Hematopoietic multipotent progenitor cell treated with erythropoietin and hydrocortisone succinate and interleukin-3 and kit ligand, for 8 days (in vitro differentiated cells): Measurements from ENCODE around the gene ASPDH.
"Not testable (repeated sequence)": the region's sequence is repeated elsewhere in the genome, so short reads cannot be mapped to it uniquely, and the experiment has no call there.

ENCODE experiments used
- DNase-seq: peaks from one replicate; pipeline ENCODE4 v3.0.0-alpha.2; 2015

The ASPDH gene

DNA sequence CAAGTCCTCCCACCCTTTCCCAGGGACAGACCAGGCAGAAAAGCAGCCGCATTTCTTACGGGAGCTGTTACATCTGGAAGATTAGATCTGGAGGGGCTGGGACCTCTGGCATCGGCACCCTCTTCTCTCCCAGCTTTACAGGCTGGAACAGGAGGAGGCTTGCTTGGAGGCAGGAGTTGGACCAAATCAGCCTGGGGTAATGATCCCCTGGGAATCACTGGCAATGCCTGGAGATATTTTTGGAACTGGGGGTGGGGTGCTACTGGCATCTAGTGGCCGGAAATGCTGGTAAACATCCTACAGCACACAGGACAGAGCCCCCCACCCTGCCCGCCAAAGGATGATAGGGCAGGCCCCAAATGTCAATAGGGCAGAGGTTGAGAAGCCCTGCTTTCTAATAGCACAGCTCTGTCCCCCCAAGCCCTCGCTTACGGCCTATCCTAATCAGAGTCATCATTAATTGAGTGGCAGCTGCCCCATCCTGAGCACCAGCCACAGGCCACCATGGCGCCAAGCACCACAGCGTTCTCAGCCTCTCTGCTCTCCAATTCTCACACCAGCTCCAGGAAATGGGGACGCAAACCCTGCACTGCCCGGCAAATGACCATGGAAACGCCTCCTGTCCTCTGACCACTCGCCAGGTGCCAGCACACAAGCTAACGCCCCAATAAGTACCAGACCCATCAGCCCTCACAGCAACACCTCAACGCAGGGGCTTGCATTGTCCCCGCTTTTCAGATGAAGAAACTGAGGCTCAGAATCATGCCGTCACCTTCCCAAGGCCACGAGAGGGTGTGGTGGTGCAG is 33.9 kb upstream of the ASPDH start:
- DNase-seq, result no peak

DNA sequence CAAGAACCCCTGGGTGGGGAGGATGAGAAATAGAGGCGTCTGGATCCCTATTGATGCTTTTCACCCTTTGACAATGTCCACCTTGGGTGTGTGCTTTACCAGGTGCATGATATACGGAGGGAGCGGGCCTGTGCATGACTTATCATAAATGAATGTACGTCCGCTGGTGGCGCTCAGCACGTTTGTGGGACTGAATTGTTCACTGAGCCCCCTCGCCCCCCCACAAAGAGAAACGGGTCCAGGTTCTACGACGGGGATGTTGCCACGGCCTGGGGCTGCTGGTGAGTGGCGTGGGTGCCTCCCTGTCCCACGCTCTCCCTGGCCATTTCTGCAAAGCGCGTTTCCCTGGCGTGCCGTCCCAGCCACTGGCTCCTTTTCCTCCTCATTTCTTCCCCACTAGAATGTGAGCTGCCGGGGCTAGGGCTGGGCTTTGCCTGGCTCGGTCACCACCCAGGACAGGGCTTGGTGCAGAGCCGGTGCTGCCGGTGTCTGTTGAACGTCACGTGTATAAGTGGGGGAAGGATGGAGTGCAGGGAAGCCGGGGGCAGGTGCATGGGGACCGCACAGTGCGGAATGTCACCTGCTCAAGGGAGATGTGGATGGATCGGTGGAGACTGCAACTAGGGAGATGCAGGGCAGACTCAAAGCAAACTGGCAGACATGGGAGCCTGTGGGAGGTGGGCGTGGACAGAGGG is 33.0 kb upstream of the ASPDH start:
- no peak for DNase-seq

DNA sequence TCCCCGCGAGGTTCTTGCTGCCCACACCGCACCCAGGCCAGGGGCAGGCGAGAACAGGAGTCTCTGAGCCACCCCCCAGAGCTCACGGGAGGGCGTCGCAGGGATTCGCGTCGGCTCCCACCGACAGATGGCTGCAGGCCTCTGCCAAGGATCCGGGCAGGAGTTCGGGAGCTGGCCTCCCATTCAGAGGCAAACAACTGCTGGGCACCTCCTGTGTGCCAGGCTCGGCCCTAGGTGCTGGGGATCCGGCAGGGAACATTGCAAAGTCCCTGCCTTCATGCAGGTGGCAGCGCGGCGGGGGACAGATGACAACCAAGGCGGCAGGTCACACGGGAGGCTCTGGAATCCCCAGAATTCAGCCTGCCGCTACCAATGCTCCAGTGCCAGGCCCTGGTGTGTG is 29.2 kb upstream of the ASPDH start:
- DNase-seq, result no peak

DNA sequence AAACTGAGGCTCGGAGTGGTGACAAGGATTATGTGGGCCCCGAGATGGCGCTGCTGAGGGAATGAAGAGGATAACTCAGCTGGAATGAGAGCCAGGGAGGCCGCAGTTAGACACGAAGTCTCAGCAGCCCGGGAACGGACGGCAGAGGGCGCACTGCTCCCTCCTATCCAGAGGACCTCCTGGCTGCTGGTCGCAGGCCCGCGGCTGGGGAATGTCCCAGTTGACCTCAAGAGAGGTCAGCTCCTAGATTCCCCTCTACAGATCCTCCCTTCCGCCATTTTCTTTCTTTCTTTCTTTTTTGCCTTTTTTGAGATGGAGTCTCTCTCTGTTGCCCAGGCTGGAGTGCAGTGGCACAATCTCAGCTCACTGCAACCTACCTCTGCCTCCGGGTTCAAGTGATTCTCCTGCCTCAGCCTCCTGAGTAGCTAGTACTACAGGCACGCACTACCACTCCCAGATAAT is 24.1 kb upstream of the ASPDH start:
- peak; percentile 82 for DNase-seq

DNA sequence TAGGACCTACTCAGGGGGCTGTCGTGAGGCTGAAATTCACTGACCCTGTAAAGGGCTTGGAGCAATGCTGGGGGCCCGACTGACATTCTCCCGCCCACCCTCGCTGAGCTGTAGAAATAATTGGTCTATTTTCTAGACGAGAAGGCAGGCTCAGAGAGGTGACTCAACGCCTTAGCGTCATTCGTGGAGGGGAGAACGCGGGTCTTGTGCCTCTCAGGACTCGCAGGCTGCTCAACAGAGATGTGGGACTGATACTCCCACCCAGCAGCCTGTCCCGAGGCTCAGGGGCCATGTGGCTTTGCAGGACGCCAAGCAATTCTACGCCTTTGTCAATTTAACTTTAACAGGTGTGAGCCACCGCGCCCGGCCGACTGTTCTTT is 23.6 kb upstream of the ASPDH start:
- no peak for DNase-seq

DNA sequence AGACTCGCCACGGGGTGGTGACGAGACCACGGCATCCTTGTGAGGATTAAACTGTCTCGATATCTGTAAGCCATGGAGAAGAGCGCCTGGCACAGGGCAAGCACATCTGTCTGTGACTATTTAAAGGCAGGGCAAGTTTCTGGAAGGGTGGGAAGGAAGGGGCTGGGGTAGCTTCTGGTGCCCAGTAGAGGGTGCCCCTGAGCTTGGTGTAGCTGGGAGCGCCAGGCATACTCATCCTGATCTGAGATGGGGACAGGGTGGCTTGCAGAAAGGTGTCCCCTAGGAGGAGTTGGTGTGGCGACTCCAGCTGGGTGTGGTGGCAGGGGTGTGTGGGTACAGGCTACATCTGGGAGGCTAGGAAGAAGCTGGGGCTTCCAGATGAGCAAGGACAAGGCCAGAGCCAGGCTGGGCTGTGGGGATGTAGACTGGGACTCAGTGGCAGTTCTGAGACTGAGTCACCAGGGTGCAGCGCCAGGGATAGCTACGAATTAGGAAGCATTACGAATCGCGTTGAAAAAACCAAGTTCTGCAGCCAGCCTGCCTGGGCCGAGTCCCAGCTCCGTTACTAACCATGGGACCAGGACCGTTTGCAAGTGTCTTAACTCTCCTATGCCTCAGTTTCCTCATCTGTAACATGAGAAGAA is 23.1 kb upstream of the ASPDH start:
- DNase-seq, result no peak

DNA sequence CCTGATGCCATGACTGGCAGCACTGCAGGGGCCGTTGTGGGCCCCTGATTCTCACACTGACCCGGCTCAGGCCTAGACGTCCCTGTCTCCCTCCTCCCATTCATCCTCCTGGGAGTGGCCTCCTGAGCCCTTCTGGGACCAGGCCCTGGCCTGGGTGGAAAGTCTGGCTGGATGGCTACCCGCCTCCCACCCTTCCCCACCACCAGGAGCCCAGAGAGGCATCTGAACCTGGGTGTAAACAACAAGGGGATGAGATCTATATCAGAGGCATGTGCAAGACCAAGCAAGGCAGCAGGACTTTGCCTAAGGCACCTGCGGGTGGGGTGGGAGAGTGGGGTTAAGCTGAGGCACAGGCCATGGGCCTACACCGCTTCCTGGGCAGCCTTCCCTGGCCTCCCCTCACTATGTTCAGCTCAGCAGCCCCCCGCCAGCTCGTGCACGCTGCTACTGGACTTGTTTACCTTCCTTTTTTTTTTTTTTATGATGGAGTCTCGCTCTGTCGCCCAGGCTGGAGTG is 22.0 kb upstream of the ASPDH start:
- DNase-seq, result no peak

DNA sequence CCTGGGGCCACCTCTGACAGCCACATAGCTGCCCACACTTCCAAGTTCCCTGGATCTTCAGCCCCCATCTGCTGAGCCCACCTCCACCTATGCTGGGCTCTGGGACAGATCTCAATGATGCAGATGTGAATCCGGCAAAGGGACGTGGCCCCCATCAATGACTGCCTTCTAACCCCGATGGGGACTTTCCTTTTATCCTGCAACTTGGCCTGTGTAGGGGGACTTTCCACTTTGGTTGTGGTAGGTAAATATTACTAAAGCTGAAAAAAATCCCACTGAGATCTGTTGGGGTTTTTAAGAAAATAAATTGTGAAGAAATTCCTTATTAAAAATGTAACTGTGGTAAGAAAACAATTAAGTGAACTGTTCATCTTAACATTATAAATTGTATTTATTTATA is 20.8 kb upstream of the ASPDH start:
- no peak for DNase-seq

DNA sequence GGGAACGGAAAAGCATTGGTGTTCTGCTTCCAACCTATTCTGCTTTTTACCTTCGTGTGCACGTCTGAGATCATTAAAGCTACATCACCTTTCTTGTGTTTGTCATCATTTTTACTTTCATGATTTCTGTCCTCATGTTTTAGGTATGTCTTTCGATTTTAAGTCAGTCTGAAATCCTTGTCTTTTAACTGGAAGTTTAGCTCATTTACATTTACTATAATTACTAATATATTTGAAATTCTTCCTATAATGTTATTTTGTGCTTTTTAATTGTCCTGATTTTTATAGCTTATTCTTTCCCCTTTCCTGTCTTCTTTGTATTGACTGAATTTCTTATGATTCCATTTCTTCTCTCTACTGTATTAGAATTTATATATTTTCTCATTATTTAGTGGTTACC is 19.2 kb upstream of the ASPDH start:
- DNase-seq, result no peak

DNA sequence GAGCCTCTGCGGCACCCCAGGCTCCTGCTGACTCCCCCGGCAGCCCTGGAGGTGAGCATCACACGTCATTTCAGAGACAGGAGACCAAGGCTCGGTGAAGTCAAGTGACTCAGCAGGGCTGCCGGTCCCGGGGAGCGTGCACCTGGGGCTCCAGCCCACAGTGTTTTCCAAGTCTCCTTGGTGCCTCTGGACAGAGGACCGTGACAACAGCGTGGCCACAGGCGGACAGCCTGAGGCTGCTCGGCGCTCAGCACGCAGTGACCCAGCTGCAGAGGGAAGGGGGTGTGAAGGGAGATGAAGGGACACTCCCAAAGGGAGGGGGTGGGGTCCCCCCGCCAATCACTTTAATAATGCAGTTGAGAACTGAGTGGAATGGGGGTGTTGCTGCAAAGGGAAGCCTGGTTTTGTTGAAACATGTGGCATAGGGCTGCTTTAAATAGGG is 17.5 kb upstream of the ASPDH start:
- DNase-seq, result no peak

DNA sequence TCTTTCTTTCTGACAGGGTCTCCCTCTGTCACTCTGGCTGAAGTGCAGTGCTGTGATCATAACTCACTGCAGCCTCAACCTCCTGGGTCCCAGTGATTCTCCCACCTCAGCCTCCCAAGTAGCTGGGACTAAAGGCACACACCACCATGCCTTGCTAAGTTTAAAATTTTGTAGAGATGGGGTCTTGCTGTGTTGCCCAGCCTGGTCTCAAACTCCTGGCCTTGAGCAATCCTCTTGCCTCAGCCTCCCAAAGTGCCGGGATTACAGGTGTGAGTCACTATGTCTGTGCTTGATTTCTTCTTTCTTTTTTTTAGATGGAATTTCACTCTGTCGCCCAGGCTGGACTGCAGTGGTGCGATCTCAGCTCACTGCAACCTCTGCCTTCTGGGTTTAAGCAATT is 14.3 kb upstream of the ASPDH start:
- DNase-seq, result not testable (repeated sequence)

DNA sequence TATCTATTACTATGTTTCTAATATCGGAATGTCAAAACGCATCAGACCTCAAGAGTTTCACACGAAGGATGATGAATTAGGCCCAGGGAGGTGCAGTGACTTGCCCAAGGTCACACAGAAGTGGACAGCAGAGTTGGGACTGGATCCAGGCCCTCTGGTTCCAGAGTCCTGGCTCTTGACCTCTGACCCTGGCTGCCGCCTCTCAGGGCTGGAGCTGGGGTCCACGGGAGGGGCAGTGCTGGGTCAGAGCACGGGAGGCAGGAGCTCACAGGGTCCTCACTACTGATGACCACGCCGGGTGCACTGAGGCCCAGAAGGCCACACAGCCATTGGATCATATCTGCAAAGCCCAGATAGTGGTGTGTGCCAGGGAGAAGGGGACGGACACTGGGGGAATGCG is 9.2 kb upstream of the ASPDH start:
- no peak for DNase-seq

DNA sequence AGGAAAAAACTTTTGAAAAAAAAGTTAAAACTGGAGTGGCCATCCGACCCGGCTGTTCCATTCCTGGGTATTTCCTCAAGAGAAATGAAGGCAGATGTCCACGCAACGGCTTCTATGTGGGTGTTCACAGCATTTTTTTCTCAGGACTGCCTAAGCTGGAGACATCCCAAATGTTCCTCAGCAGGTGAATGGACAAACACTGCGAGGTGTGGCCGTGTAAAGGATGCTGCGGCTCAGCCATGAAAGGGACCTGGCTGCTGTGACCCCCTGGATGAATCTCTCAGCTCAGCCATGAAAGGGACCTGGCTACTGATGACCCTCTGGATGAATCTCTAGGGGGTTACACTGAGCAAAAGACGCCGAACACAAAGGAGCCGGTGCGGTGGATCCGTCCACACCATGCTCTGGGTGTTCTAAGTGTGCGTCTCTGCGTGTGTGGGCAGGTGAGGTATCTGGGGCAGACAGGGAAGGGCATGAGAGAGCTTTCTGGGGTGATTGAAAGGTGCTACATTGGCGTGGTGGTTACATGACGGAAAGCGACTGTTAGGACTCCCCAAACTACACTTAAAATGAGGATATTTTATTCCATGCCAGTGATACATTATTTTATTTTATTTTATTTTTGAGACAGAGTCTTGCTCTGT is 7.2 kb upstream of the ASPDH start:
- no peak for DNase-seq

DNA sequence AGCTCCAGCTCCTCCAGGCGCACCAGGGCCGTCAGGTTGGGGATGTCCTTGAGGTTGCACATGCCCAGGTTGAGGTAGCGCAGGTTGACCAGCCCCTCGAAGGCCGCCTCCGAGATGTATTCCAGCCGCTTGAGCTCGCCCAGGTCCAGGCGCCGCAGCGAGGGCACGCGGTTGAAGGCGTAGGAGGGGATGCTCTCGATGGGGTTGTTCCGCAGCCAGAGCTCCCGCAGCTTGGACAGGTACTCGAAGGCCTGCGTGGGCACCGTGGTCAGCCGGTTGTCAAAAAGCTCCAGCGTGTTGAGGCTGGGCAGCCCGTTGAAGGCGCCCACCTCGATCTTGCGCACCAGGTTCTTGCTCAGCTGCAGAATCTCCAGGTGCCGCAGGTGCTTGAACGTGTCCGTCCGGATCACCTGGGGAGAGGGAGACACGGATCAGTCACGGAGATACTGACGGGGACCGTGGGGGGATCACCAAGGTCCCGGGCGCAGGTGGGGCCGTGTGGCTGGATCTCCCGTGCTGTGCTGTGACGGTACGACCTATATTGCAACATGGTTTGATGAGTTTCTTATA is 5.4 kb upstream of the ASPDH start:
- DNase-seq, result no peak

DNA sequence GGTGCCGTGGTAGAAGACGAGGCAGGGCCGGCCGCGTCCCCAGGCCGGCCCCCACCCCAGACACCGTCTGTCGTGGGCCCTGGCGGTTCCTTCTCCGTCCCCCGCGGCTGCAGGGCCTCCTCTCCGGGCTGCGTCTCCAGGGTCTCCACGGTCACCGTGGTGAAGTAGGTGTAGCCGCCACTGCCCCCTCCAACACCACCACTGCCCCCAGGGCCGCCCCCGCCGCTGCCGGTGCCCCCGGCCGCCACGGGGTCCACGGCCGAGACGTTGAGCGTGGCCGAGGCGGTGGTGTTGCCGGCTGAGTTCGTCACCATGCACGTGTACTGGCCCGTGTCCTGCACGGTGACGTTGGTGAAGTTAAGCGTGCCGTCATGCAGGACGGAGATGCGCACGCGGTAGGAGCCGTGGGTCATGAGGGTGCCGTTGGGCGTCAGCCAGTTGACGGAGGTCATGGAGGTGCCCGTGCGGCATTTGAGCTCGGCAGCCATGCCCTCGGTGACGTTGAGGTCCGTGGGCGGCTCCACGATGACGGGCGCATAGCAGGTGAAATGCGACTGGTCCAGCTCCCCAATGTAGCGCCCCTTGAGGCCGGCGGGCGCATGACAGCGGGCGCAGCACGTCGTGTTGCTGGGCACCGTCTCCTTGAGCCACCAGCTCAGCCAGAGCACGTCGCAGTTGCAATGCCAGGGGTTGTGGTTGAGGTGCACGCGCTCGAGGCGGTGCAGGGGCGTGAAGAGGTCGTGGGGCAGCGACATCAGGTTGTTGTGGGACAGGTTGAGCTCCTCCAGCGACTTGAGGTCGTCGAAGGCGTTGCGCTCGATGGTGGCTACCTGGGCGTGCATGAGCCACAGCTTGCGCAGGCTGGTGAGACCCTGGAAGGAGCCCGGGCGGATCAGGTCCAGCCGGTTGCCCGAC is 4.6 kb upstream of the ASPDH start:
- DNase-seq, result no peak

DNA sequence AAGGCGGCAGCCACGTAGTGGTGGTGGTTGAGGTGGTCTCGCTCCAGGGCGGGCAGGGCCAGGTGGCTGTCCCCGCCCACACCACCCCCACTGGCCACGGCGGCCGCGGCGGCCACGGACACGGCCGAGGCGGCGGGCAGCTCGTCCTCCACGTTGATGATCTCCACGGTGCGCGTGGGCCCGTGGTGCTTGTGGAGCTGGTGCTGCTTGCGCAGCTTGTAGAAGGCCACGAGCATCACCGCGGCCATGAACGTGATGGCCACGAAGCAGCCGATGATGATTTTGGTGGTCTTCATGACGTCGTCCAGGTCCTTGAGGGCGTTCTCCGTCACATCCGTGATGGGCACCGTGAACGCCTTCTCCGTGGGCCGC is 4.0 kb upstream of the ASPDH start:
- no peak for DNase-seq

DNA sequence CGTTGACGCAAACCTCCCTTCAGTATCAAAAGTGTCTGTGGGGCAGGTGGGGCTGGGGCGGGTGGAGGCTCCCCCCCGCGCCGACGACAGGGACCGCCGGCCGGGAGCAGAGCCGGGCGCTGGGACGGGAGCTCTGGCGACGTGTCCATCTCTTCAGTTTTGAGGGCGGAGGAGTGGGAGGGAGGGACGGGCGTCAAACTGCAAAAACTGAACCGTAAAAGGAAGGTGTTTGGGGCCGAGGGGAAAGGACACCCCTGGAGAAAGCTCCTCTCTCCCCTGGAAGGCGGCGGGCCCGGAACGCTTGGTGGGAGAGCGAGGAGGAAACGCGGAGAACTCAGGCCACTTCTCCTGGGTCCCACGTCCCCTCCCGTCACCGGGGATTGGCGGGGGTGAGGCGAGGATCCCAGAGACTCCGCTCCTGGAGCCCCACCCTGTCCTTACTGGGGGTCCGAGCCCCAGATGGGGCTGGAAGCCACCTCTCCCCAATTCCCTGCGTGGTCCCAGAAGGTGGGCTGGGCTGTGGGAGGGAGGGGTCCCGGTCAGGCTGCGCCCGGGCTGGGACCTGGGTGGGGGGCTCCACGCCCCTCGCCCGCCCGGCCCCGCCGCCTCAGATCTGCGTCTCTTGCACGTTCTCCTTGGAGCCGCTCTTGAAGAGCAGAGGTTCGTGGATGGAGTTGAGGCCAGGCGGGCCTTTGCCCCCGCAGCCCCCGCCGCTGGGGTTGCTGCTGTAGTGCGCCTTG is 3.4 kb upstream of the ASPDH start:
- no peak for DNase-seq

DNA sequence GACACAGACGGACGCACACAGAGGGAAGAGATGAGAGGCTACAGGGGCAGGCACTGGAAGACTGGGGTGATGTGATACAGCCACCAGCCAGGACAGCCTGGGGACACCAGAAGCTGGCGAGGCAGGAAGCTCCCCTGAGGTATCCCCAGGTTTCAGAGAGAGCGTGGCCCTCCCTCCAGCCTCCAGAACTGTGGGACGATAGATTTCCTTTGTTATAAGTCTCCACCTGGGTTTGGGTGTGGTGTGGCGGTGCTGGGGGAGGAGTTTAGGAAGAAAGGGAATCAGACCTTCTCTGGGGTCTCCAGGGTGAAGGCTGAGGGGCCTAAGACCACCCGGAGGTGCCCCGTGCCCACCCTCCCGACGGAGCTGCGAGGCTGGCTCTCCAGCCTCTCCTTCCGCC is 2.7 kb upstream of the ASPDH start:
- DNase-seq, result no peak

DNA sequence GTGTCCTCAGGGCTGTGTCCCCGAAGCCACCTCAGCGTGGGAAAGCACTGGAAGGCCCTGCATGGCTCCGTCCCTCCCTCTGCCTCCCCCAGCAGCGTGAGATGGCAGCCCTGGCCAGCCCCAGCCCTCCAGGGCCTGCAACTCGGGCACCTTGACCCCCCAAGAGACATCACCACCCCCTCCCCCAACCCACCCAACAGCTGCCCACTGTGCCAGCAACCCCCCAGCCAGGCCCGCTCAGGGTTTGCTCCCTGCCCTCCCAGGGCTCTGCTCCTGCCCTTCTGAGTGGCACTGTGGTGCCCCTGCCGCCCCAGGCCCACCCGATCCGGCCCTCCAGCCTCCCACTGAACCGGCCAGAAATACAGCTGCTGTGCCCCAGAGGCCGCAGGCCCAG is 1.5 kb upstream of the ASPDH start:
- DNase-seq, result no peak

DNA sequence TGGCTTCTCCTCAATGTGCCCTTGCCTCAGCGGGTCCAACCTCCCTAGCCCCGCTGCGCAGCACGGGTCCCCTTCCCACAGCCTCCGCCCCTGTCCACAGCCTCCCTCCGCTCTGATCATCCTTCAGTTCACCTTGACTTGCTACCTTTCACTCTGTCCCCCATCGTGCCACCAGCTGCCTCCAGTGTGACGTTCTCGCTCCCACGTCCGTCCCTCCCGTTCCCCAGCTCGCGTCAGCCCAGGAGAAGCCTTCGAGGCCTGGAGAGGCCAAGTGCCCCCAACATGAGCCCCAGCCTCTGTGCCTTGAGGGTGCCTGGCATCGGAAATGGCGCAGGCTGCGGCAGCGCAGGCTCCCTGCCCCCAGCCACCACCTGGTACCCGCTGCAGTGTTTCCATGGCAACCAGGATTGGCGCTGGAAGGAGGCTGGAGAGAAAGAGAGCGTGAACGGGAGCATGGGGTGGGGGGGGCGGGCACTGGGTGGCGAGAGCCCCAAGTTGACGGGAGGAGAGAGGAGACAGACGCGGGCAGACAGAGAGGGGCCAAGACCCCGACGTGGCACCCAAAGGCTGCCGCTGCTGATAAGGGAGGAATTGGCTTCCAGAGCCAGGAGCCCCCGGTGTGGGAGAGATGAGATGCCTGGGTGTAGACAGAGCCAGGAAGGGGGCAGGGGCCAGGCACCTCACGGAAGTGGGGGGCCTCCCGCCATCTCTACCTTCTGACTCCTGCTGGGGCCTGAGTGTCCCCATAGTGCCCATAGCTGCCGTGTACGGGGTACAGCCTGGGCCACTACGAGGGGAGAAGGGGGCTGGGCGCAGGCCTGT is 844 bp upstream of the ASPDH start:
- DNase-seq, result no peak
